ENCODE data around the gene PTPRM.

DNA sequence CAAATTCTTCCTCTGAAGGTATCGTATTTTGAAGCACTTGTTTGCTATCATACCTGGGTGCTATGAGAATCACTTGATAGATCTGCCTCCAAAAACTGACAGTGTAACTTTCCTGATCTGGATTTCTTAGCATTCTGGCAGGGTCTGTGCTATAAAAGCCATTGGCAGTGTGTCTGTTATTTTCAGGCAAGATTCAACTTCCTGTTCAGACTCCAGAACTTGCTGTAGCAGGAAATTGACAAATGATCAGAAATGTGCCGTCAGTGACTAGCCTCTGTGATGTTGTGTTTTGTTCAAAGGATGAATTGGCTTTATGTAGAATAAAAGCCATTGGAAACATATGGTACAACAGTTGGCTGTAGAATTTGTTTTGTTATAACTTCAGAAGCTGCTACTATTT, 273.3 kb downstream of the PTPRM start:
- TF ChIP-seq POLR2AphosphoS5 (IDR thresholded peaks at IDR 0.05; ENCODE audit: low read depth, low read length) (no peak), POLR2A (IDR thresholded peaks at IDR 0.05; ENCODE audit: low read depth, low read length) (no peak), TAF1 (IDR thresholded peaks at IDR 0.05; ENCODE audit: borderline replicate concordance, low read depth, low read length) (no peak)

Measured in GM12892 (cell line).